ENCODE data around the gene EFL1.

EFL1 gene

GRCh38 chr15:82143390-82144385 is 118.8 kb downstream of the EFL1 start:
- Histone ChIP-seq H2AFZ (no peak overlapping the region), H3K4me1 (no peaks in the 10 kb centered on the region), H3K27me3 (ENCODE audit: control insufficient read depth, insufficient read depth, low read length) (no peaks in the 10 kb centered on the region), H3K9me3 (ENCODE audit: control insufficient read depth, low read length) (no peaks in the 10 kb centered on the region), H3K4me2 (ENCODE audit: low read length) (no peak overlapping the region), H3K27ac (no peak overlapping the region), H3K4me3 (ENCODE audit: low read depth, low read length) (no peak overlapping the region), H3K36me3 (ENCODE audit: control insufficient read depth, insufficient read depth, low read length) (no peaks in the 10 kb centered on the region), H3K9ac (no peak overlapping the region), H3K79me2 (no peaks in the 10 kb centered on the region)
- no peak for TF ChIP-seq CTCF (IDR thresholded peaks at IDR 0.05)

GRCh38 chr15:82140886-82141285 is 121.6 kb downstream of the EFL1 start:
- H3K4me3 ChIP-seq (ENCODE audit: low read depth, low read length): no peak overlapping the region
- no peaks in the 10 kb centered on the region for H3K9me3 ChIP-seq (ENCODE audit: control insufficient read depth, low read length)
- no peaks in the 10 kb centered on the region for H3K79me2 ChIP-seq
- H3K9ac ChIP-seq: no peak overlapping the region
- no peak overlapping the region for H2AFZ ChIP-seq
- H3K36me3 ChIP-seq (ENCODE audit: control insufficient read depth, insufficient read depth, low read length): no peaks in the 10 kb centered on the region
- no peak overlapping the region for H3K4me2 ChIP-seq (ENCODE audit: low read length)
- H3K4me1 ChIP-seq: no peaks in the 10 kb centered on the region
- H3K27me3 ChIP-seq (ENCODE audit: control insufficient read depth, insufficient read depth, low read length): no peaks in the 10 kb centered on the region
- no peak overlapping the region for H3K27ac ChIP-seq
- no peak for TF ChIP-seq CTCF (IDR thresholded peaks at IDR 0.05)

- H3K36me3 ChIP-seq (ENCODE audit: control insufficient read depth, insufficient read depth, low read length): no peaks in the 10 kb centered on the region
- no peak overlapping the region for H3K27ac ChIP-seq
- no peaks in the 10 kb centered on the region for H3K4me1 ChIP-seq
- H3K79me2 ChIP-seq: no peaks in the 10 kb centered on the region
- no peak overlapping the region for H3K4me3 ChIP-seq (ENCODE audit: low read depth, low read length)
- peak; percentile 58 for TF ChIP-seq CTCF (IDR thresholded peaks at IDR 0.05)
- no peak overlapping the region for H3K9ac ChIP-seq
- H3K27me3 ChIP-seq (ENCODE audit: control insufficient read depth, insufficient read depth, low read length): no peaks in the 10 kb centered on the region
- H2AFZ ChIP-seq: peak overlapping the region; percentile 60
- peak overlapping the region; percentile 42 for H3K4me2 ChIP-seq (ENCODE audit: low read length)
- H3K9me3 ChIP-seq (ENCODE audit: control insufficient read depth, low read length): no peaks in the 10 kb centered on the region
Measured at GRCh38 chr15:82139823-82140268, 122.7 kb downstream of the EFL1 start.

- H2AFZ ChIP-seq: no peak overlapping the region
- no peak for TF ChIP-seq CTCF (IDR thresholded peaks at IDR 0.05)
- H3K4me2 ChIP-seq (ENCODE audit: low read length): no peak overlapping the region
- H3K27me3 ChIP-seq (ENCODE audit: control insufficient read depth, insufficient read depth, low read length): no peaks in the 10 kb centered on the region
- no peaks in the 10 kb centered on the region for H3K9me3 ChIP-seq (ENCODE audit: control insufficient read depth, low read length)
- H3K27ac ChIP-seq: no peak overlapping the region
- no peaks in the 10 kb centered on the region for H3K36me3 ChIP-seq (ENCODE audit: control insufficient read depth, insufficient read depth, low read length)
- H3K4me3 ChIP-seq (ENCODE audit: low read depth, low read length): no peak overlapping the region
- H3K4me1 ChIP-seq: no peaks in the 10 kb centered on the region
- H3K79me2 ChIP-seq: no peaks in the 10 kb centered on the region
- no peak overlapping the region for H3K9ac ChIP-seq
Measured at GRCh38 chr15:82138306-82138705, 124.2 kb downstream of the EFL1 start.
